ENCODE measurements around the gene DCTN2.

DNA sequence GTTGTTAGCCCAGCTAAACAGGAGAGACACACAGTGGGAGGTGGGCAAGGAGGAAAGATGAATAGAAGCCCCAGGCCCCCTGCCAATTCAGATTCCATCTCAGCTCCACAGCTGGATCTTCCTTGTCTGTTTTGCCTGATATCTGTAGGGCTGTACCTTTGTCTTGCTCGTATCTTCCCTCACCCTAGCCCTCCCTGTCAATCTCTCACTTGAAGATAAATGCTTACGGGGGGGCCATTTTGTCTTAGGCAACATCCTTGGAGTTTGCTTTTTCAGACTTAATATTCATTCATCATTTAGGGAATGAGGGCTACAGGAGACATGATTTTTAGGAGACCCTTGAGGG is 5.3 kb upstream of the DCTN2 start:
- TF ChIP-seq TAF1 (IDR thresholded peaks at IDR 0.05; ENCODE audit: low read depth) (no peak), RAD21 (IDR thresholded peaks at IDR 0.05; ENCODE audit: low read depth) (no peak), YY1 (IDR thresholded peaks at IDR 0.05; ENCODE audit: low read depth) (no peak), CREB1 (IDR thresholded peaks at IDR 0.05; ENCODE audit: low read depth) (no peak), ZBTB7A (IDR thresholded peaks at IDR 0.05; ENCODE audit: low read depth) (no peak), EP300 (IDR thresholded peaks at IDR 0.05; ENCODE audit: borderline replicate concordance) (no peak), CEBPB (IDR thresholded peaks at IDR 0.05) (no peak), FOXM1 (IDR thresholded peaks at IDR 0.05; ENCODE audit: borderline replicate concordance, low read depth) (no peak), USF1 (IDR thresholded peaks at IDR 0.05) (no peak)
